ENCODE data around the gene FBXO27.

The FBXO27 gene

DNA sequence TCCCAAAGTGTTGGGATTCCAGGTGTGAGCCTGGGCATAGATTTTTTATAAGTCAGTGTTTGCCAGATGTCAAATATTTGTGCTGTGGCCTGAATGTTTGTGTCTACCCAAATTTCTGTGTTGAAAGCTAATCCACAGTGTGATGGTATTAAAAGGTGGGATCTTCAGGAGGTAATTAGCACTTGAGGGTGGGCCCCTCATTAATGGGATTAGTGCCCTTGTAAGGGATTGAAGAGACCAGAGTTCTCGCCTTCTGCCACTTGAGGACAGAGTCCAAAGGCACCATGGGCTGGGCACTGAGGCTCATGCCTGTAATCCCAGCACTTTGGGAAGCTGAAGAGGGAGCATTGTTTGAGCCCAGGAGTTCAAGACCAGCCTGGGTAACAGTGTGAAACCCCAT, 47.1 kb downstream of the FBXO27 start:
- no peak for DNase-seq

DNA sequence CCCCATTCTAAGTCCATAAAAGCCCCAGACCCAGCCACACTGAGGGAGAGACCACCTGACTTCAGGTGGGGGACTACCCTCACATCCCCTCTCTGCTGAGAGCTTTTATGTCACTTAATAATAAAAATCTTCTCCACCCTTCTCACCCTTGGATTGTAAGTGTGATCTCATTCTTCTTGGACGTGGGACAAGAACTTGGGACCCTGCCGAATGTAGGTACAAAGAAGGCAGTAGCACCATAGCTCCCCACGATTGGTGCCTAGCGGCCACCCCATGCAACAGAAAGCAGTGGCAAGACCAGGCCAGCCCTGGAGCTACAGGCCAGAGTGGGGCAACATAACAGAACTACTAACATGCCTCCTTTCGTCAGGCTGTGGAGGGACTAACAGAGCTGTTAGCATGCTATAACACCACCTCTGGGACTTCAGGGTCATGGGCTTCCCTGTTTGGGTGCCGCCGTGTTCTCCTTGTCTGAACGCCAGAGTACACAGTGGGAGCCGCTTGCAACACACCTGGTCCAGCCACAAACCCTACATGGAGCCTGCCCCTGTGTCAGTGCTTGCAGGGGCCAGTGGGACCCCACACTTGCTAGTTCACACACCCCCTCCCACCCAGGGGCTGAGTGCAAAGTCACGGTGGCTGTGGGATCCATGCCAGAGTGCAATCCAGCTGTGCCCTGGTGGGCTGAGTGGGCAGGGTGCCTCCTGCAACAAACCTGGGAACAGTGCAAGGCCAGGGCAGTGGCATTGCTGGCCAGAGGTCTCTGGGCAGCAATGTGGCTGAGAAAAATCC, 51.6 kb downstream of the FBXO27 start:
- no peak for DNase-seq

DNA sequence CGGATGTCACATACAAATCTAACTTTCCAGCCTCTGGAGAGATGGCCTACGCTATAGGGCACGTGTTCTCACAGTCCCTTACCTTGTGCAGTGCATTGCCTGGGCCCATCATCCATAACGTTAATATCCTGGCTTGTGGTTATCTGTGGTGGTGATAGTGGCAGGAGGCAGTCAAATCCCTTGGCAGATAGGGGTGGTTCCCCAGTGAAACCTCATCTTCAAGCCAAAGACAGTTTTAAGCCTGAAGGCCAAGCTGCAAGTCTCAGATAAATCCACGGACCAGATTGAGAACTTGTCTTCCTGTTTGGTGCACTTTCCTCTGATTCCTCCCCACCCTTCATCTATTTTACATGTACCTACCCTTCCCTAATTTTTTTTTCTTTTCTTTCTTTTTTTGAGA, 52.5 kb downstream of the FBXO27 start:
- no peak for DNase-seq

DNA sequence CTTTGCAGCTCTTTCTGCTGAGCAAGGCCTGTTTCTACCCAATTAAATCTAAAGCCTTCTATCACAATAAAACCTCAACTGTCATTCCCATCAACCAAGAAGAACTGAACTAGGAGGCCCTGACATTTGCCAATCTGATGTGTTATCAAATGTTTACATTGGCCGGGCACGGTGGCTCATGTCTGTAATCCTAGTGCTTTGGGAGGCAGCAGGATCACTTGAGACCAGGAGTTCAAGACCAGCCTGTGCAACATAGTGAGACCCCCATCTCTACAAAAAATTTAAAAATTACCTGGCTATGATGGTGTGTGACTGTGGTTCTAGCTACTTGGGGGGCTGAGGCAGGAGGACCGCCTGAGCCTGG, 54.0 kb downstream of the FBXO27 start:
- no peak for DNase-seq

DNA sequence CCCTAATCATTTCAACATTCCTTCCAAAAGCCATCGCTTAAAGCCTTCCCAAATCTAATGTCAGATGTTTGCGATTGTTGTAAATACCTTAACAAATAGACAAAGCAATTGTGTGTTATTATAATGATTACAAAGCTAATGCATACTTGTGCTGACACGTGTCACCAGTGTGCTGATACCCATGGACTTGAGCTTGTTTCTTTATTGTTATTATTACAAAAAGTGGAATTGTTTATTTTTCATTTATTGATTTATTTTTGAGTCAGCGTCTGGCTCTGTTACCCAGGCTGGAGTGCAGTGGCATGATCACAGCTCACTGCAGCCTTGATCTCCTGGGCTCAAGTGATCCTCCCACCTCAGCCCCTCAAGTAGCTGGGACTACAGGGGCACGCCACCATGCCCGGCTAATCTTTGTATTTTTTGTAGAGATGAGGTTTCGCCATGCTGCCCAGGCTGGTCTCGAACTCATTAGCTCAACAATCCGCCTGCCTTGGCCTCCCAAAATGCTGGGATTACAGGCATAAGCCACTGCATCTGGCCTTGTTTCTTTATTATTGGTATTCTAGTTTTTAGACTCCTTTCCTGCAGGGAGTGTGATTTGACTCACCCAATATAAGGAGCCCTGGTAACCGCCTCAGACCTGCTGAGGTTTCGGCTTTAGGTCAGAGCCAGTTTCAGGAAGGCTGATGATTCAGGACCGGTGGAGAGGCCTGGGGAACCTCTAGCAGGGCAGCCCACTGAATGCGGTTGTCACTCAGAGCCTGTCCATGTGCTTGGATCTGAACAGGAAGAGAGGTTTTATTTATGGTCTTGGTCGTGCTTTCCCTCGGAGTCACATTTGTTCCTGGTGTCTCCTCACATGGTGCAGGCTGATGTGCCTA, 54.7 kb downstream of the FBXO27 start:
- DNase-seq = no peak

DNA sequence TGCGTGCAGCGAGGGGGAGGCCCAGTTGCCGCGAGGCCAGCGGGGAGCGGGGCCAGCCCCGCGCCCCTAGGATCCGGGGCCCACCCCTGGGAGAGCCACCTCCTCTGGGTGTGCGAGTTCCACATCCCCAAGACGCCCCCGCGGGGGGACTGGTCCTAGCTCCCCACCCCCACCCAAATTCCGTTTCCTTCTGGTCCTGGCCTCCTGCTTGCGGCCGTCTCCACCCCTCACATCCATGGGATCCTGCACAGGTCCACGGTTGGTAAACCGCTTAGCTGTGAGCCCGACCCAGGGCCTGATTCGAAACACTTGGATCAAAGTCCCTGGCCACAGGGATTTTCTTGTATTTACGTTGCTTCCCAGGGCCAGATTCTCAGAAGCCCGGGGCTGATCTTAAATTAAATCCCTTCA, 56.5 kb downstream of the FBXO27 start:
- DNase-seq = no peak

DNA sequence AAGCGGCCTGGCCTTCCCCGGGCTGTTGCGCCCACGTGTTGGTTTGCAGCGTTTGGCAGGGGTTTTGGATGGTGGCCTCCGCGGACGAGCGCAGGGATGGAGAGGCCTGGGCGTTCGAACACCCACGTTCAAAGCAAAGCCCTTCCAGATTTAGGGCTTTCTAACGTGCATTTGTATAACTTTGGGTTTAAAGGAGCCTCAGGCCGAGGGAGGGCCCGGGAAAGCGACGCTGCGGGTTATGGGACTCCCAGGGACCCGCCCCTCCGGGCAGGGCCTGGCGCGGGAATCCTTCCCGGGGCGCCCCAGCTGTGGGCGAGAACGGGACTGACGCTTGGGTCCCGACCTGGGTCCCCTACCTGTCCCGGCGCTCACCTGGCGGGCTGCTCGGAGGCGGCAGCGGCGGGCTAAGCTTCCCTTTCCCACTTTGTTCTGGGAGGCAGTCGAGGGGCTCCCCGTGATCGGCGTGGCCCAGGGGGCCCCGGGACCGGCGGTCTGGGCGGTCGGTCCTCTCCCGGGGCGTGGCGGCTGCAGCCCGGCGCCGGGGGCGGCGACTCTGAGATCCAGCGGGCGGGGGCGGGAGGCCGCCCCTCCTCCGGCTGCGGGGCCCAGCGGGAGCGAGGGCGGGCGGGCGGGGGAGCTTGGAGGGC, 57.0 kb downstream of the FBXO27 start, which contains the start of gene FBXO17:
FBXO17 (minus strand) TSS at position 529 of the 647 bp plus-strand sequence. CDS start 25,423 bp downstream, outside the sequence.
- peak; percentile 30 for DNase-seq

DNA sequence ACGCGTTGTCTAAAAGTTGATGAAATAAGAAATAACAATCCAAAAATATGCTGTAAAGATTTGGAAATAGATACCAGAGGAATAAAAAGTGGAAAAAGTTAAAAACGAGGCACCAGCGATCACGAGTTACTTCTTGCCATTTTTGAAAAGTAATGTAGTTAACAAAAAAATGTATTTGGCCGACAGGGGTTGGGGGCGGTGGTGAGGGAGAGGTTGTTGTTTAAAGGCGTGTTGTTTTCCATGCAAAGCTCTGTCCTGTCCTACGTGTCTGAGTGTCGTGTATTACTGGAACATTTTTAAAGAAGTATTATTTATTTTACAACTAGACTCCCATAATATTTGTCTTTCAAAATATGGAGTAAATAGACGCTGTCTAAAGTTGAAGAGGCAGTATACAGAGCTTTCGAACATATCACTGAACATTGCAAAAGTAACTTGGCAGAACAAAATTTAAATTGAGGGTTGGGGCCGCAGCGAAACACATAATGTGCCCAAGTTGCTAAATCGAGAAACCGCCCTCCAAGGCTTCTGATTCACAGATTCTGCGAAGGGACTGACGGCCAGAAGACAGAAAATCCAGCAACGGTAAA, 57.6 kb downstream of the FBXO27 start:
- no peak for DNase-seq

Data from NCI-H510A (cell line).